K562 (cell line): ENCODE data around the gene ERCC1. TPM values are rescaled to one million over a fixed set of nuclear protein-coding genes. Genes with fewer than 3 reads are reported as not detected.
A peak's percentile ranks its signal among the peaks of the same experiment; 100 is the strongest.

Experiments used
- BHLHE40 ChIP-seq: IDR thresholded peaks from 2 replicates; pipeline ENCODE4 v1.6.1; 2011; ENCODE audit warnings: low read length, improper control_type of control experiment
- CHD1 ChIP-seq: fragments of 200-600 bp; sonication (generic); IDR thresholded peaks from one replicate; pipeline ENCODE4 v1.6.1; 2012; ENCODE audit warnings: mild to moderate bottlenecking, moderate library complexity, low read length, inconsistent platforms
- CTBP1 ChIP-seq: fragments of 450-650 bp; IDR thresholded peaks from 2 replicates; pipeline ENCODE4 v1.6.1; 2016; ENCODE audit warnings: borderline replicate concordance
- DPF2 ChIP-seq: fragments of 450-650 bp; IDR thresholded peaks from 2 replicates; pipeline ENCODE4 v1.6.1; 2016
- ETS1 ChIP-seq: conservative IDR thresholded peaks from 2 replicates; pipeline ENCODE4 v1.6.1; 2011; ENCODE audit warnings: low read depth, mild to moderate bottlenecking, low read length; ENCODE audit not compliant: control insufficient read depth
- FOXJ3 ChIP-seq: sonication (generic); formaldehyde crosslinking; IDR thresholded peaks from 2 replicates; pipeline ENCODE4 v1.4.0; 2020; ENCODE audit warnings: mild to moderate bottlenecking, missing genetic modification reagents
- FOXM1 ChIP-seq, 2 experiments: fragments of 450-650 bp in 1 of 2; sonication (generic) in 1 of 2; formaldehyde crosslinking in 1 of 2; IDR thresholded peaks; 2 replicates each; pipeline versions ENCODE4 v1.6.1 to v1.9.0; 2017 to 2022; ENCODE audit warnings: low read depth in 2 of 2, mild to moderate bottlenecking in 2 of 2, missing genetic modification reagents in 1 of 2, moderate library complexity in 1 of 2
- GMEB1 ChIP-seq: fragments of 250-450 bp; sonication (Bioruptor Pico); IDR thresholded peaks from 2 replicates; pipeline ENCODE4 v1.4.0; 2020; ENCODE audit warnings: mild to moderate bottlenecking
- KLF13 ChIP-seq: fragments of 450-650 bp; IDR thresholded peaks from 2 replicates; pipeline ENCODE4 v1.6.1; 2016; ENCODE audit warnings: missing genetic modification characterization, low read depth, mild to moderate bottlenecking, missing compliant biosample characterization, moderate library complexity, borderline replicate concordance
- MAZ ChIP-seq, 2 experiments: fragments of 450-650 bp in 1 of 2; sonication (generic) in 1 of 2; formaldehyde crosslinking; IDR thresholded peaks in 1 of 2; conservative IDR thresholded peaks in 1 of 2; 2 replicates each; pipeline versions ENCODE4 v1.4.0 to v1.5.0; 2020; ENCODE audit warnings: mild to moderate bottlenecking in 1 of 2, missing genetic modification reagents in 1 of 2
- MYC ChIP-seq, 2 experiments: fragments of 250-450 bp in 1 of 2; sonication (Bioruptor Pico) in 1 of 2; IDR thresholded peaks; 2 replicates each; pipeline versions ENCODE4 v1.5.1 to v1.6.1; 2012 to 2021; ENCODE audit warnings: low read depth in 2 of 2, borderline replicate concordance in 1 of 2, improper control_type of control experiment in 1 of 2, low read length in 1 of 2, mild to moderate bottlenecking in 1 of 2, moderate library complexity in 1 of 2
- NCOR1 ChIP-seq: fragments of 450-650 bp; IDR thresholded peaks from 2 replicates; pipeline ENCODE4 v1.6.1; 2016; ENCODE audit warnings: mild to moderate bottlenecking, moderate library complexity
- NKRF ChIP-seq: fragments of 450-650 bp; IDR thresholded peaks from 2 replicates; pipeline ENCODE4 v1.6.1; 2016; ENCODE audit warnings: borderline replicate concordance
- RNF2 ChIP-seq: sonication (generic); IDR thresholded peaks from 2 replicates; pipeline ENCODE4 v1.6.1; 2016
- SMARCB1 ChIP-seq: IDR thresholded peaks from 2 replicates; pipeline ENCODE4 v1.6.1; 2011; ENCODE audit warnings: improper control_type of control experiment, low read depth; ENCODE audit not compliant: insufficient read length
- SUPT5H ChIP-seq: fragments of 450-650 bp; IDR thresholded peaks from 2 replicates; pipeline ENCODE4 v1.6.1; 2016
- TAF15 ChIP-seq: fragments of 200-400 bp; formaldehyde crosslinking; IDR thresholded peaks from 2 replicates; pipeline ENCODE4 v1.6.1; 2017; ENCODE audit warnings: mild to moderate bottlenecking, low read depth, low read length, moderate library complexity
- ZNF12 ChIP-seq: sonication (generic); formaldehyde crosslinking; IDR thresholded peaks from 2 replicates; pipeline ENCODE4 v1.4.0; 2020; ENCODE audit warnings: mild to moderate bottlenecking, missing genetic modification reagents
- ZNF143 ChIP-seq: sonication (generic); formaldehyde crosslinking; IDR thresholded peaks from 2 replicates; pipeline ENCODE4 v1.9.0; 2022; ENCODE audit warnings: mild to moderate bottlenecking, missing genetic modification reagents
- ZNF263 ChIP-seq: sonication (generic); formaldehyde crosslinking; IDR thresholded peaks from 2 replicates; pipeline ENCODE4 v1.8.0; 2022; ENCODE audit warnings: mild to moderate bottlenecking, missing genetic modification reagents, borderline replicate concordance
- ZNF347 ChIP-seq: fragments of 450-650 bp; formaldehyde crosslinking; IDR thresholded peaks from 2 replicates; pipeline ENCODE4 v1.4.0; 2020; ENCODE audit warnings: low read depth, mild to moderate bottlenecking, moderate library complexity
- ZNF551 ChIP-seq: fragments of 250-450 bp; sonication (Bioruptor Pico); IDR thresholded peaks from 2 replicates; pipeline ENCODE4 v1.5.0; 2021; ENCODE audit warnings: mild to moderate bottlenecking, moderate library complexity
- ZNF589 ChIP-seq: fragments of 200-800 bp; sonication (Bioruptor generic); IDR thresholded peaks from 2 replicates; pipeline ENCODE4 v1.6.1; 2016; ENCODE audit warnings: low read depth, missing genetic modification characterization, missing compliant biosample characterization
- polyA plus RNA-seq, 8 experiments: library from polyadenylated mRNA; depleted of rRNA in 4 of 8; stranded (reverse) in 5 of 8; unstranded in 3 of 8; fragments of >200 nt; fragmentation: Nextera tagmentation in 2 of 8; fragmentation: Illumina TruSeq in 1 of 8; extraction: Ambion mirVana in 2 of 8; extraction: Trizol in 1 of 8; gene quantifications; 2 replicates each; pipeline versions ENCODE4 v1.2.1 to v1.2.3, GENCODE V29; 2011 to 2014; ENCODE audit warnings: inconsistent platforms in 1 of 8, missing spikeins in 1 of 8
- total RNA-seq, 7 experiments: library from RNA; depleted of rRNA in 6 of 7; stranded (reverse); fragments of >200 nt in 6 of 7; fragmentation: Illumina TruSeq in 2 of 7; extraction: Trizol in 2 of 7; gene quantifications; 2 replicates each; pipeline versions ENCODE4 v1.2.1 to v1.2.3, GENCODE V29; 2011 to 2021; ENCODE audit warnings: low replicate concordance in 1 of 7

ERCC1 gene
- total and polyA plus RNA-seq, 9 of the 15 experiments (the other 6 are each of a cell fraction or from before 2014, with no cell fraction given), result 9.3 to 92.6 (median 60.0) TPM

GRCh38 chr19:45469132-45469944 lies 45.6 kb upstream of the ERCC1 start (continued):
- peak; percentile 73 for TF ChIP-seq BHLHE40
- no peak for TF ChIP-seq ZNF589 (CRISPR knock-in tag)
- no peak for TF ChIP-seq ZNF143 (CRISPR knock-in tag)
- peak; percentile 87 for TF ChIP-seq NKRF
- no peak for TF ChIP-seq TAF15
- 0 out of 2 replicates have a peak, but pooled peaks have one; percentile 13 for TF ChIP-seq ZNF263 (CRISPR knock-in tag)
- peak; percentile 44; the same call in 1 of the 2 replicates for TF ChIP-seq DPF2
- peak; percentile 59; the same call in 1 of the 2 replicates for TF ChIP-seq FOXM1 (IDR thresholded peaks at IDR 0.05; ENCODE audit: low read depth)
- peak; percentile 91; the same call in 1 of the 2 replicates for TF ChIP-seq FOXM1 (CRISPR knock-in tag; IDR thresholded peaks at IDR 0.05; ENCODE audit: low read depth)
- no peak for TF ChIP-seq SMARCB1
- TF ChIP-seq FOXJ3 (CRISPR knock-in tag), result peak; percentile 69; the same call in 1 of the 2 replicates
- 0 out of 2 replicates have a peak, but pooled peaks have one; percentile 46 for TF ChIP-seq KLF13 (tag)
- TF ChIP-seq ETS1, result peak; percentile 44; the same call in 1 of the 2 replicates
- no peak for TF ChIP-seq ZNF551 (CRISPR knock-in tag)
- no peak for TF ChIP-seq NCOR1
- TF ChIP-seq RNF2, result no peak
- TF ChIP-seq ZNF347 (CRISPR knock-in tag), result no peak
- no peak for TF ChIP-seq ZNF12 (CRISPR knock-in tag)
- peak; percentile 79 to 80; a peak in 3 of 4 replicates for TF ChIP-seq MAZ (CRISPR knock-in tag; conservative IDR thresholded peaks at IDR 0.05 in 1 of 2, IDR thresholded peaks at IDR 0.05 in 1 of 2)
- TF ChIP-seq CTBP1, result peak; percentile 86
- TF ChIP-seq MYC (IDR thresholded peaks at IDR 0.05; ENCODE audit: low read depth, low read length), result peak; percentile 6; the same call in 1 of the 2 replicates
- no peak for TF ChIP-seq MYC (CRISPR knock-in tag; IDR thresholded peaks at IDR 0.05; ENCODE audit: borderline replicate concordance, low read depth)
- peak; percentile 78 for TF ChIP-seq SUPT5H
- TF ChIP-seq CHD1, result peak; percentile 85
- TF ChIP-seq GMEB1 (CRISPR knock-in tag), result peak; percentile 99
